Panc1 (cell line): ENCODE results near the gene IDUA. TPM values are rescaled to one million over a fixed set of nuclear protein-coding genes. Genes with fewer than 3 reads are reported as not detected.

Experiments used
- ATAC-seq: fragments of 200-7000 bp; cut with Tn5 transposase; 2 replicates; pipeline ENCODE4 v1.9.1; 2020; ENCODE audit warnings: mild to moderate bottlenecking, moderate library complexity
- BruUV-seq: library from RNA; stranded (reverse); fragments of 400-500 nt; replicated peaks from 2 replicates; lab custom pipeline; 2021; lab: Mats Ljungman, UMichigan
- CTCF ChIA-PET: fragments of 300-600 bp; sonication (Branson Sonifier 250); formaldehyde crosslinking; loops from one replicate; lab custom pipeline; 2022; ENCODE audit warnings: antibody characterized with exemption; lab: Charles Lee
- POLR2A ChIA-PET: fragments of 300-600 bp; sonication (Branson Sonifier 250); formaldehyde crosslinking; loops from one replicate; lab custom pipeline; 2022; ENCODE audit warnings: antibody characterized with exemption; lab: Charles Lee
- DNase-seq: peaks from one replicate; pipeline ENCODE4 v3.0.0-alpha.2; 2010; ENCODE audit warnings: low read depth, low spot score
- H3K27ac ChIP-seq: 2 replicates; pipeline ENCODE4 v1.5.1; 2011; ENCODE audit warnings: mild to moderate bottlenecking, low read length, inconsistent platforms
- H3K27me3 ChIP-seq: fragments of 200-500 bp; sonication (Bioruptor generic); 2 replicates; pipeline ENCODE4 v1.6.0; 2014; ENCODE audit warnings: low read length, inconsistent platforms; ENCODE audit not compliant: control insufficient read depth, insufficient read depth
- H3K36me3 ChIP-seq: fragments of 200-500 bp; sonication (Bioruptor generic); 2 replicates; pipeline ENCODE4 v1.5.1; 2014; ENCODE audit warnings: inconsistent platforms, mild to moderate bottlenecking, low read length, moderate library complexity; ENCODE audit not compliant: control insufficient read depth, insufficient read depth
- H3K4me1 ChIP-seq: 2 replicates; pipeline ENCODE4 v1.5.1; 2011; ENCODE audit warnings: inconsistent platforms, mild to moderate bottlenecking, low read length, moderate library complexity; ENCODE audit not compliant: control insufficient read depth, insufficient read depth
- H3K4me3 ChIP-seq, 2 experiments: 2 replicates each; pipeline ENCODE4 v1.5.1; 2011 to 2012; ENCODE audit warnings: low read depth in 2 of 2, low read length in 2 of 2, mild to moderate bottlenecking in 2 of 2, inconsistent platforms in 1 of 2, moderate library complexity in 1 of 2
- H3K9me3 ChIP-seq: fragments of 200-500 bp; sonication (Bioruptor generic); 2 replicates; pipeline ENCODE4 v1.5.1; 2014; ENCODE audit warnings: low read depth, mild to moderate bottlenecking, inconsistent platforms, low read length, moderate library complexity; ENCODE audit not compliant: control insufficient read depth, insufficient read depth
- POLR2AphosphoS5 ChIP-seq: IDR thresholded peaks from 2 replicates; pipeline ENCODE4 v1.6.1; 2012; ENCODE audit warnings: mild to moderate bottlenecking, low read depth, low read length, moderate library complexity
- SIN3A ChIP-seq: IDR thresholded peaks from 2 replicates; pipeline ENCODE4 v1.6.1; 2012; ENCODE audit warnings: low read depth, mild to moderate bottlenecking, low read length, moderate library complexity, borderline replicate concordance; ENCODE audit not compliant: insufficient read depth
- TCF7L2 ChIP-seq: IDR thresholded peaks from 2 replicates; pipeline ENCODE4 v1.6.1; 2011; ENCODE audit warnings: mild to moderate bottlenecking, low read depth, low read length, inconsistent platforms
- in situ Hi-C: cut with HindIII; loops from 2 replicates; pipeline ENCODE4 v1.10.0; 2016; ENCODE audit warnings: low sequenced_read_pairs, low pct_unique_long_range_greater_than_20kb
- intact Hi-C: fragments of 100-400 bp; cut with micrococcal nuclease; formaldehyde crosslinking; loops from one replicate; pipeline ENCODE4 v1.10.0; 2022; ENCODE audit not compliant: unreplicated experiment
- total RNA-seq: library from RNA; stranded (reverse); gene quantifications from one replicate; pipeline ENCODE4 v1.2.1, GENCODE V29; 2021; ENCODE audit not compliant: unreplicated experiment
- TF ChIP-seq, protein P1 (sequence below): fragments of 450-650 bp; IDR thresholded peaks from 2 replicates; pipeline ENCODE4 v1.5.1; 2017; ENCODE audit warnings: mild to moderate bottlenecking
- TF ChIP-seq, protein P2 (sequence below), 2 experiments: IDR thresholded peaks; 2 replicates each; pipeline ENCODE4 v1.6.1; 2011 to 2012; ENCODE audit warnings: low read depth in 2 of 2, control low read depth in 1 of 2, low read length in 1 of 2, mild to moderate bottlenecking in 1 of 2, moderate library complexity in 1 of 2; ENCODE audit not compliant: insufficient read depth in 1 of 2

The IDUA gene
- total RNA-seq, 1 experiment from 2014 or later: 30.6 TPM

GRCh38 chr4:956531-957230, 30.2 kb upstream of the IDUA start:
- no peaks in the 10 kb centered on the region for H3K9me3 ChIP-seq
- intact Hi-C loops: no loop called here
- DNase-seq (no peak), ATAC-seq (no peak)
- in situ Hi-C loops: no loop called here
- CTCF ChIA-PET: no interaction called here
- H3K4me3 ChIP-seq: no peak overlapping the region
- BruUV-seq: no TSS peak
- no peaks in the 10 kb centered on the region for H3K4me1 ChIP-seq
- H3K27ac ChIP-seq: no peak overlapping the region
- no peaks in the 10 kb centered on the region for H3K27me3 ChIP-seq
- TF ChIP-seq, protein P1, sequence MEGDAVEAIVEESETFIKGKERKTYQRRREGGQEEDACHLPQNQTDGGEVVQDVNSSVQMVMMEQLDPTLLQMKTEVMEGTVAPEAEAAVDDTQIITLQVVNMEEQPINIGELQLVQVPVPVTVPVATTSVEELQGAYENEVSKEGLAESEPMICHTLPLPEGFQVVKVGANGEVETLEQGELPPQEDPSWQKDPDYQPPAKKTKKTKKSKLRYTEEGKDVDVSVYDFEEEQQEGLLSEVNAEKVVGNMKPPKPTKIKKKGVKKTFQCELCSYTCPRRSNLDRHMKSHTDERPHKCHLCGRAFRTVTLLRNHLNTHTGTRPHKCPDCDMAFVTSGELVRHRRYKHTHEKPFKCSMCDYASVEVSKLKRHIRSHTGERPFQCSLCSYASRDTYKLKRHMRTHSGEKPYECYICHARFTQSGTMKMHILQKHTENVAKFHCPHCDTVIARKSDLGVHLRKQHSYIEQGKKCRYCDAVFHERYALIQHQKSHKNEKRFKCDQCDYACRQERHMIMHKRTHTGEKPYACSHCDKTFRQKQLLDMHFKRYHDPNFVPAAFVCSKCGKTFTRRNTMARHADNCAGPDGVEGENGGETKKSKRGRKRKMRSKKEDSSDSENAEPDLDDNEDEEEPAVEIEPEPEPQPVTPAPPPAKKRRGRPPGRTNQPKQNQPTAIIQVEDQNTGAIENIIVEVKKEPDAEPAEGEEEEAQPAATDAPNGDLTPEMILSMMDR: no peak
- TF ChIP-seq, protein P2, sequence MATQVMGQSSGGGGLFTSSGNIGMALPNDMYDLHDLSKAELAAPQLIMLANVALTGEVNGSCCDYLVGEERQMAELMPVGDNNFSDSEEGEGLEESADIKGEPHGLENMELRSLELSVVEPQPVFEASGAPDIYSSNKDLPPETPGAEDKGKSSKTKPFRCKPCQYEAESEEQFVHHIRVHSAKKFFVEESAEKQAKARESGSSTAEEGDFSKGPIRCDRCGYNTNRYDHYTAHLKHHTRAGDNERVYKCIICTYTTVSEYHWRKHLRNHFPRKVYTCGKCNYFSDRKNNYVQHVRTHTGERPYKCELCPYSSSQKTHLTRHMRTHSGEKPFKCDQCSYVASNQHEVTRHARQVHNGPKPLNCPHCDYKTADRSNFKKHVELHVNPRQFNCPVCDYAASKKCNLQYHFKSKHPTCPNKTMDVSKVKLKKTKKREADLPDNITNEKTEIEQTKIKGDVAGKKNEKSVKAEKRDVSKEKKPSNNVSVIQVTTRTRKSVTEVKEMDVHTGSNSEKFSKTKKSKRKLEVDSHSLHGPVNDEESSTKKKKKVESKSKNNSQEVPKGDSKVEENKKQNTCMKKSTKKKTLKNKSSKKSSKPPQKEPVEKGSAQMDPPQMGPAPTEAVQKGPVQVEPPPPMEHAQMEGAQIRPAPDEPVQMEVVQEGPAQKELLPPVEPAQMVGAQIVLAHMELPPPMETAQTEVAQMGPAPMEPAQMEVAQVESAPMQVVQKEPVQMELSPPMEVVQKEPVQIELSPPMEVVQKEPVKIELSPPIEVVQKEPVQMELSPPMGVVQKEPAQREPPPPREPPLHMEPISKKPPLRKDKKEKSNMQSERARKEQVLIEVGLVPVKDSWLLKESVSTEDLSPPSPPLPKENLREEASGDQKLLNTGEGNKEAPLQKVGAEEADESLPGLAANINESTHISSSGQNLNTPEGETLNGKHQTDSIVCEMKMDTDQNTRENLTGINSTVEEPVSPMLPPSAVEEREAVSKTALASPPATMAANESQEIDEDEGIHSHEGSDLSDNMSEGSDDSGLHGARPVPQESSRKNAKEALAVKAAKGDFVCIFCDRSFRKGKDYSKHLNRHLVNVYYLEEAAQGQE (IDR thresholded peaks at IDR 0.05; ENCODE audit: insufficient read depth in 1 of 2, low read depth in 2 of 2, low read length in 1 of 2): no peak
- TF ChIP-seq TCF7L2 (no peak), POLR2AphosphoS5 (no peak), SIN3A (no peak)
- POLR2A ChIA-PET: interaction anchor here (0.6 kb wide), 1 partner anchor 10 kb away, joined by 5 read pairs; no protein-coding TSS in a partner anchor
- H3K36me3 ChIP-seq: no peaks in the 10 kb centered on the region

DNA sequence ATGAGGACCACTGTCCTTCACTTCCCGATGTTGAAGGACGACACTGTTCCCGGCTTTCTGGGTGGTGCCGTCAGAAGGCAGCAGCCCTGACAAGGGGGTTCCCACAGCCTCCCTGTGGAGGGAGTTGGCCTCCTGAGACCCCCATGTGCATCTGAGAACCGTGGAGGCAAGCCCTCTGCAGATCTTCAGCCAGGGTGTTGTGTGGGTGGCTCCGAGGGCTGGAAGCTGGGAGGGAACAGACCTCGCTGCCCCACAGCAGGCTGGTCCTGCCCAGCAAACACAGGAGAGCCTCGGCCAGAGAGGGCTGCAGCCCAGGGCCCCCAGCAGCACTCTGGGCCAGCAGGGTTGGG, 29.6 kb upstream of the IDUA start:
- POLR2A ChIA-PET: interaction anchor here (0.6 kb wide), 1 partner anchor 11 kb away, joined by 5 read pairs; no protein-coding TSS in a partner anchor
- BruUV-seq: no TSS peak
- TF ChIP-seq SIN3A: no peak
- TF ChIP-seq, protein P2 (IDR thresholded peaks at IDR 0.05; ENCODE audit: insufficient read depth in 1 of 2, low read depth in 2 of 2, low read length in 1 of 2): no peak
- Histone ChIP-seq H3K4me1 (no peaks in the 10 kb centered on the region), H3K27ac (no peak overlapping the region), H3K27me3 (no peaks in the 10 kb centered on the region), H3K9me3 (no peaks in the 10 kb centered on the region), H3K36me3 (no peaks in the 10 kb centered on the region), H3K4me3 (no peak overlapping the region)
- DNase-seq (no peak), ATAC-seq (no peak)
- CTCF ChIA-PET: no interaction called here
- intact Hi-C loops: no loop called here
- in situ Hi-C loops: no loop called here
